ENCODE measurements around the gene PTCHD1. TPM values are rescaled to one million over a fixed set of nuclear protein-coding genes. Genes with fewer than 3 reads are reported as not detected.

PTCHD1 gene
- total and polyA plus RNA-seq, 2 of the 13 experiments (the other 11 are each of a cell fraction or from before 2014, with no cell fraction given), result not detected

GRCh38 chrX:23374291-23374690 lies 39.6 kb downstream of the PTCHD1 start:
- no peak for ATAC-seq
- intact Hi-C loops (cut with micrococcal nuclease; ENCODE audit: unreplicated experiment), result no loop called here

More at GRCh38 chrX:23374291-23374690, 39.6 kb downstream of the PTCHD1 start:
- in situ Hi-C loops (cut with HindIII; ENCODE audit: extremely low pct_ligation_motif_present, low pct_unique_long_range_greater_than_20kb), result no loop called here
- CTCF ChIA-PET (ENCODE audit: low intra/inter-chr PET ratio, low total read pairs), result no interaction called here
- no peak for DNase-seq (ENCODE audit: low spot score)
- no peak overlapping the region for H2AFZ ChIP-seq (ENCODE audit: low read length)
- no peak overlapping the region for H3K27ac ChIP-seq (ENCODE audit: extremely low read length, insufficient read depth, low read length)
- no peak for TF ChIP-seq ZMYM4 (CRISPR knock-in tag; IDR thresholded peaks at IDR 0.05)
- no peak for TF ChIP-seq ZC3H4 (CRISPR knock-in tag; IDR thresholded peaks at IDR 0.05; ENCODE audit: borderline replicate concordance)
- TF ChIP-seq ZC3H13 (CRISPR knock-in tag; IDR thresholded peaks at IDR 0.05), result no peak
- no peak for TF ChIP-seq CTCF (CRISPR knock-in tag; IDR thresholded peaks at IDR 0.05)
- TF ChIP-seq KLF12 (CRISPR knock-in tag; IDR thresholded peaks at IDR 0.05; ENCODE audit: borderline replicate concordance), result no peak
- no peak for TF ChIP-seq ZNF75D (CRISPR knock-in tag; IDR thresholded peaks at IDR 0.05; ENCODE audit: borderline replicate concordance)
- no peak for TF ChIP-seq ZNF576 (CRISPR knock-in tag; IDR thresholded peaks at IDR 0.05)
- TF ChIP-seq ZFP36L1 (CRISPR knock-in tag; IDR thresholded peaks at IDR 0.05), result no peak
- TF ChIP-seq CSRNP2 (CRISPR knock-in tag; conservative IDR thresholded peaks at IDR 0.05; ENCODE audit: low read depth), result no peak
- TF ChIP-seq FOXA3 (CRISPR knock-in tag; IDR thresholded peaks at IDR 0.05), result no peak
- TF ChIP-seq ZBTB20 (CRISPR knock-in tag; IDR thresholded peaks at IDR 0.05; ENCODE audit: borderline replicate concordance, low read depth), result no peak
- TF ChIP-seq ZNF510 (CRISPR knock-in tag; IDR thresholded peaks at IDR 0.05; ENCODE audit: low read depth), result no peak
- TF ChIP-seq DR1 (CRISPR knock-in tag; IDR thresholded peaks at IDR 0.05), result no peak
- no peak overlapping the region for H3K4me2 ChIP-seq (ENCODE audit: low read depth, low read length)
- no peaks in the 10 kb centered on the region for H3K9me3 ChIP-seq (ENCODE audit: low read length)
- H3K9ac ChIP-seq (ENCODE audit: insufficient read depth, low read depth, low read length), result no peak overlapping the region
- WGBS (ENCODE audit: low lambda C conversion rate), result 0% methylated on average over 2 of the region's 4 CpGs
- no peaks in the 10 kb centered on the region for H3K36me3 ChIP-seq (replicated peaks in 1 of 2; ENCODE audit: control insufficient read depth in 1 of 2, insufficient read depth in 2 of 2, low read length in 2 of 2)
- POLR2A ChIA-PET, result no interaction called here
- peaks cover 0 to 4% of the 10 kb centered on the region in 2 experiments; a peak in 1 of 5 replicates for H3K27me3 ChIP-seq (ENCODE audit: control insufficient read depth in 1 of 2, insufficient read depth in 2 of 2, low read length in 2 of 2)
- BruUV-seq (replicated peaks), result no TSS peak
- no peaks in the 10 kb centered on the region for H3K4me1 ChIP-seq (ENCODE audit: insufficient read depth, low read length)
- no peaks in the 10 kb centered on the region for H3K79me2 ChIP-seq (ENCODE audit: insufficient read depth, low read length)
- FAIRE-seq, result no peak
- no peaks in the 10 kb centered on the region for H4K20me1 ChIP-seq (ENCODE audit: insufficient read depth, low read length)
- H3K4me3 ChIP-seq (replicated peaks in 1 of 3; ENCODE audit: insufficient read depth in 1 of 3, low read depth in 2 of 3, low read length in 3 of 3), result no peak overlapping the region
